OCI-LY1 (cell line): ENCODE measurements around the gene CWC15.

ENCODE experiments used
- H2AFZ ChIP-seq: fragments of 200-600 bp; sonication (generic), shearing (Covaris generic); 2 replicates; pipeline ENCODE4 v1.6.0; 2014; ENCODE audit warnings: antibody characterized with exemption, mild to moderate bottlenecking, low read length
- H3F3A ChIP-seq: fragments of 200-600 bp; sonication (generic), shearing (Covaris generic); 2 replicates; pipeline ENCODE4 v1.6.0; 2014; ENCODE audit warnings: mild to moderate bottlenecking, antibody characterized with exemption, low read length, moderate library complexity; ENCODE audit not compliant: insufficient read depth
- H3K27ac ChIP-seq: fragments of 200-600 bp; sonication (generic); 2 replicates; pipeline ENCODE4 v1.5.1; 2014; ENCODE audit warnings: low read length, mixed run types, mild to moderate bottlenecking, low read depth; ENCODE audit not compliant: poor library complexity, severe bottlenecking
- H3K27me3 ChIP-seq: fragments of 200-600 bp; sonication (generic); 2 replicates; pipeline ENCODE4 v1.6.0; 2014; ENCODE audit warnings: antibody characterized with exemption, mild to moderate bottlenecking, low read length, moderate library complexity; ENCODE audit not compliant: insufficient read depth
- H3K36me3 ChIP-seq: fragments of 200-600 bp; sonication (generic); 2 replicates; pipeline ENCODE4 v1.6.1; 2014; ENCODE audit warnings: mild to moderate bottlenecking, antibody characterized with exemption, low read length, moderate library complexity, mixed read lengths; ENCODE audit not compliant: insufficient read depth
- H3K4me1 ChIP-seq: fragments of 200-600 bp; sonication (generic); 2 replicates; pipeline ENCODE4 v1.5.1; 2014; ENCODE audit warnings: mild to moderate bottlenecking, low read length, moderate library complexity; ENCODE audit not compliant: insufficient read depth, severe bottlenecking
- H3K4me2 ChIP-seq: fragments of 200-600 bp; sonication (generic), shearing (Covaris generic); 2 replicates; pipeline ENCODE4 v1.6.1; 2014; ENCODE audit warnings: low read length
- H3K4me3 ChIP-seq: fragments of 200-600 bp; sonication (generic); 2 replicates; pipeline ENCODE4 v1.5.1; 2014; ENCODE audit warnings: low read length, low read depth, mild to moderate bottlenecking, mixed read lengths; ENCODE audit not compliant: poor library complexity, severe bottlenecking
- H3K79me2 ChIP-seq: fragments of 200-600 bp; shearing (Covaris generic); 2 replicates; pipeline ENCODE4 v1.6.1; 2016; ENCODE audit warnings: mixed run types, low read length, mixed read lengths; ENCODE audit not compliant: insufficient read depth
- H3K9ac ChIP-seq: fragments of 200-600 bp; sonication (generic), shearing (Covaris generic); 2 replicates; pipeline ENCODE4 v1.6.1; 2014; ENCODE audit warnings: mild to moderate bottlenecking, low read length, mixed read lengths
- H3K9me2 ChIP-seq: fragments of 200-600 bp; sonication (generic), shearing (Covaris generic); 2 replicates; pipeline ENCODE4 v1.6.1; 2014; ENCODE audit warnings: low read depth, mild to moderate bottlenecking, low read length, mixed read lengths
- H3K9me3 ChIP-seq: fragments of 200-600 bp; shearing (Covaris generic); 2 replicates; pipeline ENCODE4 v1.6.1; 2014; ENCODE audit warnings: low read length, mixed read lengths
- H4K20me1 ChIP-seq: fragments of 200-600 bp; sonication (generic), shearing (Covaris generic); 2 replicates; pipeline ENCODE4 v1.6.0; 2016; ENCODE audit warnings: mild to moderate bottlenecking, low read length; ENCODE audit not compliant: insufficient read depth
- CTCF ChIP-seq: fragments of 200-600 bp; sonication (generic), shearing (Covaris generic); IDR thresholded peaks from 2 replicates; pipeline ENCODE4 v1.5.1; 2017; ENCODE audit warnings: mild to moderate bottlenecking, antibody characterized with exemption, low read length, moderate library complexity, mixed read lengths
- EZH2 ChIP-seq: fragments of 200-600 bp; sonication (generic), shearing (Covaris generic); IDR thresholded peaks from 2 replicates; pipeline ENCODE4 v1.8.0; 2017; ENCODE audit warnings: borderline replicate concordance, mixed run types, mild to moderate bottlenecking, antibody characterized with exemption, low read length, moderate library complexity, mixed read lengths

The CWC15 gene

DNA sequence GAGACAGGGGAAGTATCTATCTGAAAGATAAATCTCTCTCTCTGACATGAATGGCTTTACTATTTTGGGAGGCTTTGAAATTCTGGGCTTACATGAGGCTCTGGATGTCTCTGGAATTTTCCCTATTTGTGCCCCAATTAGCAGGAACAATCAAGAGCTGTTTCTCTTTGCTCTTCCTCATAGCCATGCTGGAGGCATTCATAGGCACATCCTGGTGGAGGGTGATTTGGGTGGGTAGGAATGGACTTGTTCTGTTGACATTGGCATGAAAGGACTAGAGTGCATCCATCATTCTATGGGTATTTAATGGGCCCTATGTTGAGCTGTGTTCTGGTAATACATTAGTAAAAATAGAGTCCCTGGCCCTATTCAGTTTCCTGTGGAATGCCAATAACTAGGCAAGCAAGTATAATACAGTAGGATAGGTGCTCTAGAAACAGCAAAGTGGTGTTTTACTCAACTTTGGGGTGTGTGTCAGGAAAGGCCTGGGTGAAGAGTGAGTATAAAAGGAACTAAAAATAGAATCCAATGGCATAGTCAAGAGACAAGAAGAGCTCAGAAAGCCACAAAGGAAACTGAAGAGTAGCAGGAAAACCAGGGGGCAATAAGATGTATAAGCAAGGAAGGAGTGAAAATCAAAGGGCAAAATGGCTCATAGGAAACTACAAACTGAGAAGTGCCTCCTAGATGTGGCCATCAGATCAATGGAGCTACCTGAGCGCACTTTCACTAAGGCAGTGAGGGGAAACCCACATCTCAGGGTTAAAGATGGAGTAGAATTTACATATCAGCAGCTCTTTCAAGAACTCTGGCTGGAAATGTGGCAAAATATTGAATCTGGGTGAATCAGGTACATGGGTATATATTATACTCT, 45.0 kb downstream of the CWC15 start:
- no peaks in the 10 kb centered on the region for H4K20me1 ChIP-seq
- no peaks in the 10 kb centered on the region for H3K27me3 ChIP-seq
- H3K4me3 ChIP-seq = no peak overlapping the region
- no peak overlapping the region for H3K27ac ChIP-seq
- TF ChIP-seq CTCF (no peak), EZH2 (no peak)
- H3K9ac ChIP-seq = no peak overlapping the region
- no peaks in the 10 kb centered on the region for H3K79me2 ChIP-seq
- H3F3A ChIP-seq = no peaks in the 10 kb centered on the region
- no peak overlapping the region for H3K4me2 ChIP-seq
- H3K4me1 ChIP-seq = no peaks in the 10 kb centered on the region
- H2AFZ ChIP-seq = no peak overlapping the region
- H3K9me2 ChIP-seq = no peaks in the 10 kb centered on the region
- no peaks in the 10 kb centered on the region for H3K36me3 ChIP-seq
- H3K9me3 ChIP-seq = no peaks in the 10 kb centered on the region

DNA sequence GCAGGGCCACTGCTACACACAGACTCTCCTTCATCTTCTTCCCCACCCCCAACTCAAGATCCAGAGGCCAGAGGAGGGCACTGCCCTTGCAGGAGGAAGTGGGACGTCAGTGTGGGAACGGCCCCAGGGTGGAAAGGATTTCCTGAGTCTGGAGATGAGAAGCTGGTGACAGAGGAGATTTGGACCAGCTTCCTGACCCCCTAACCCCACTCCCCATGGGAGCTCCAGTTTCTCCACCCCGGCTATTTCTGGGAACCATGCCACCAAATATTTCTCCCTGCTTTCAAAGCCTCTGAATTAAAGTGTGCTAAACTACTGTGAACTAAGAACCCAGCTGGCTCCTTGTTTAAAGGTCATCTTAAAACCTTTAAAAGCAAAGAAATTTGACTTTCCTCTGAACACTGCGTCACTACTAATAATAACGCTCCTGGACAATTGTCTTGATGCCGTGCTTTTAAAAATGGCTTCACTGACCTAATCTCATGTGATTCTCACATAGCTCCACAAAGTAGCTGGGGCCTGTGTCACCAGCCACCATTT, 46.6 kb downstream of the CWC15 start:
- Histone ChIP-seq H3K9me2 (no peaks in the 10 kb centered on the region), H2AFZ (no peak overlapping the region), H3K79me2 (no peaks in the 10 kb centered on the region), H3K4me2 (no peak overlapping the region), H3K4me3 (no peak overlapping the region), H3K36me3 (no peaks in the 10 kb centered on the region), H3K9me3 (no peaks in the 10 kb centered on the region), H3F3A (no peaks in the 10 kb centered on the region), H3K27ac (no peak overlapping the region), H3K4me1 (no peaks in the 10 kb centered on the region), H3K9ac (no peak overlapping the region), H4K20me1 (no peaks in the 10 kb centered on the region), H3K27me3 (no peaks in the 10 kb centered on the region)
- TF ChIP-seq CTCF (no peak), EZH2 (no peak)

GRCh38 chr11:94926271-94926625, 47.1 kb downstream of the CWC15 start:
- Histone ChIP-seq H3K27ac (no peak overlapping the region), H3F3A (no peaks in the 10 kb centered on the region), H4K20me1 (no peaks in the 10 kb centered on the region), H3K9ac (no peak overlapping the region), H3K36me3 (no peaks in the 10 kb centered on the region), H3K4me1 (no peaks in the 10 kb centered on the region), H3K9me3 (no peaks in the 10 kb centered on the region), H3K9me2 (no peaks in the 10 kb centered on the region), H3K4me2 (no peak overlapping the region), H3K79me2 (no peaks in the 10 kb centered on the region), H3K4me3 (no peak overlapping the region), H3K27me3 (0 out of 2 replicates have a peak, but pooled peaks cover 1% of the 10 kb centered on the region), H2AFZ (no peak overlapping the region)
- no peak for TF ChIP-seq EZH2
- TF ChIP-seq CTCF = no peak
